NCI-H1092 treated with DMSO at 0.1 percent for 48 hours (cell line): ENCODE measurements around the gene RASA3.

Source experiments
- DNase-seq: peaks from one replicate; lab custom pipeline; 2025; lab: John Stamatoyannopoulos, UW

Gene RASA3

DNA sequence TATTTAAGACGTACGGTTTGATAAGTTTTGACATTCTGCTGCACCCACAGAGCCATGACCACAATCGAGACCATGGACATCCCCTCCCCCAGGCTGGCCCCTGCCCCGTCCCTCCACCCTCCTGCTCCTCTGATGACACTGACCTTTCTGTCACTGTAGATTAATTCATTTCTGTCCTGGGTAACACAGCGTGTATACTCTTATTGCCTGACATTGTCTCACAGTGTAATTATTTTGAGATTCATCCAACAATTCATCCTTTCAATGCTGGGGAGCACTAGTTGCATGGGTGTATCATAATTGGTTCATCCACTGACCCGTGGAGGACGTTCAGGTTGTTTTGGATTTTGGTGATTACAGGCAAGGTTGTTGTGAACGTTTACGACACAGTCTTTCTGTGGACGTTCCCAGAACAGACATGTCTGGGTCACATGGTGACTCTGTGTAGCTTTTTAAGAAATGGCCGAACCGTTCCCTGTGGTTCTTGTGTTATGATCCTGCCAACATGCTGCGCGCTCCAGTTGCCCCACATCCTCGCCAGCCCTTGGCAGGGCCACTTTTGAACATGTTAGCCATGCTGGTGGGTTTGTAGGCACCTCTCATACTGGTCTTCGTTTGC, 200.5 kb downstream of the RASA3 start:
- no peak for DNase-seq

- no peak for DNase-seq
These were observed 201.5 kb downstream of the RASA3 start for GRCh38 chr13:113930671-113931637.

- DNase-seq = no peak
These were observed 202.5 kb downstream of the RASA3 start for GRCh38 chr13:113929628-113930615.

GRCh38 chr13:113928685-113929627, 203.5 kb downstream of the RASA3 start:
- DNase-seq = peak; percentile 58
